HCT116 (cell line): ENCODE results near the gene TRIM23.

Experiments used
- ATF3 ChIP-seq: IDR thresholded peaks from 2 replicates; pipeline ENCODE4 v1.6.1; 2012
- CTCF ChIP-seq, 3 experiments: fragments of 200-600 bp in 1 of 3; sonication (generic) in 1 of 3; IDR thresholded peaks in 2 of 3; conservative IDR thresholded peaks in 1 of 3; 2 replicates each; pipeline ENCODE4 v1.5.1; 2012 to 2017; ENCODE audit warnings: low read depth in 2 of 3, low read length in 2 of 3, antibody characterized with exemption in 1 of 3, borderline replicate concordance in 1 of 3, control low read depth in 1 of 3, mild to moderate bottlenecking in 1 of 3, mixed read lengths in 1 of 3, mixed run types in 1 of 3, moderate library complexity in 1 of 3; ENCODE audit not compliant: insufficient read depth in 1 of 3
- EGR1 ChIP-seq: IDR thresholded peaks from 2 replicates; pipeline ENCODE4 v1.6.1; 2012; ENCODE audit warnings: low read depth
- EZH2phosphoT487 ChIP-seq: fragments of 200-600 bp; IDR thresholded peaks from 2 replicates; pipeline ENCODE4 v1.6.1; 2018; ENCODE audit warnings: antibody characterized with exemption, borderline replicate concordance
- POLR2A ChIP-seq: IDR thresholded peaks from 2 replicates; pipeline ENCODE4 v1.7.0; 2011; ENCODE audit warnings: borderline replicate concordance; ENCODE audit not compliant: insufficient read depth, insufficient read length; ENCODE audit errors: extremely low read depth
- ZBTB33 ChIP-seq: IDR thresholded peaks from 2 replicates; pipeline ENCODE4 v1.6.1; 2011; ENCODE audit warnings: mild to moderate bottlenecking, low read length, moderate library complexity; ENCODE audit not compliant: insufficient replicate concordance; ENCODE audit errors: extremely low read depth
- ZNF274 ChIP-seq: fragments of 200-500 bp; sonication (Bioruptor generic); IDR thresholded peaks from 2 replicates; pipeline ENCODE4 v1.6.1; 2014; ENCODE audit warnings: mild to moderate bottlenecking, low read depth, low read length, inconsistent platforms

- no peak for TF ChIP-seq ZNF274
- no peak for TF ChIP-seq POLR2A
- TF ChIP-seq ATF3 = no peak
- no peak for TF ChIP-seq ZBTB33
- TF ChIP-seq EZH2phosphoT487 = no peak
- TF ChIP-seq CTCF (IDR thresholded peaks at IDR 0.05 in 2 of 3, conservative IDR thresholded peaks at IDR 0.05 in 1 of 3; ENCODE audit: borderline replicate concordance in 1 of 3, insufficient read depth in 1 of 3, low read depth in 2 of 3, low read length in 2 of 3) = no peak
- TF ChIP-seq EGR1 = no peak
Observed at GRCh38 chr5:65566505-65566904, 57.6 kb downstream of the TRIM23 start.
